Activated CD4-positive, alpha-beta T cell treated with anti-CD3 and anti-CD28 coated beads for 1 hour (primary cell): ENCODE data around the gene SH3BGR.
"Not testable (repeated sequence)": the region's sequence is repeated elsewhere in the genome, so short reads cannot be mapped to it uniquely, and the experiment has no call there.

Experiments
- DNase-seq: peaks from one replicate; pipeline ENCODE4 v3.0.0-alpha.2; 2020

Gene SH3BGR

GRCh38 chr21:39451332-39452206, at the start of gene SH3BGR:
TSS of gene SH3BGR (plus strand) at chr21:39451970. CDS start at chr21:39452097, 127 bp downstream.
- no peak for DNase-seq

GRCh38 chr21:39406065-39406464, 45.7 kb upstream of the SH3BGR start:
- DNase-seq, result no peak

- DNase-seq, result not testable (repeated sequence)
These were observed 32.6 kb upstream of the SH3BGR start for GRCh38 chr21:39419204-39419603.

- DNase-seq, result no peak
These were observed 29.1 kb upstream of the SH3BGR start for GRCh38 chr21:39422527-39423241.

GRCh38 chr21:39429445-39429844, 22.3 kb upstream of the SH3BGR start:
- no peak for DNase-seq

- DNase-seq, result no peak
These were observed 21.8 kb upstream of the SH3BGR start for GRCh38 chr21:39430016-39430415.

GRCh38 chr21:39430457-39430856, 21.3 kb upstream of the SH3BGR start:
- no peak for DNase-seq

GRCh38 chr21:39430954-39431353, 20.8 kb upstream of the SH3BGR start:
- no peak for DNase-seq

- DNase-seq, result no peak
These were observed 16.8 kb upstream of the SH3BGR start for GRCh38 chr21:39434950-39435349.

GRCh38 chr21:39439232-39439631, 12.5 kb upstream of the SH3BGR start:
- DNase-seq, result no peak

GRCh38 chr21:39441502-39442475, 10.0 kb upstream of the SH3BGR start:
- no peak for DNase-seq

GRCh38 chr21:39444421-39445180, 7.2 kb upstream of the SH3BGR start:
- DNase-seq, result no peak

GRCh38 chr21:39445321-39446269, 6.2 kb upstream of the SH3BGR start, which contains the start of gene LCA5L:
TSS of gene LCA5L (minus strand) at chr21:39445778. CDS start at chr21:39428493, 17,285 bp downstream.
- peak; percentile 85 for DNase-seq

- no peak for DNase-seq
These were observed 4.5 kb upstream of the SH3BGR start for GRCh38 chr21:39447264-39447663.

GRCh38 chr21:39452207-39452969, 618 bp downstream of the SH3BGR start:
- no peak for DNase-seq

- no peak for DNase-seq
These were observed 1.2 kb downstream of the SH3BGR start for GRCh38 chr21:39452970-39453342.

- DNase-seq, result no peak
These were observed 1.9 kb downstream of the SH3BGR start for GRCh38 chr21:39453571-39454179.

GRCh38 chr21:39454949-39455668, 3.3 kb downstream of the SH3BGR start:
- no peak for DNase-seq

- no peak for DNase-seq
These were observed 4.9 kb downstream of the SH3BGR start for GRCh38 chr21:39456665-39457064.
